ENCODE data around the gene QSOX1. TPM values are rescaled to one million over a fixed set of nuclear protein-coding genes. Genes with fewer than 3 reads are reported as not detected.

Gene QSOX1
- total and polyA plus RNA-seq, 8 donors = 145 to 482 (median 190) TPM

DNA sequence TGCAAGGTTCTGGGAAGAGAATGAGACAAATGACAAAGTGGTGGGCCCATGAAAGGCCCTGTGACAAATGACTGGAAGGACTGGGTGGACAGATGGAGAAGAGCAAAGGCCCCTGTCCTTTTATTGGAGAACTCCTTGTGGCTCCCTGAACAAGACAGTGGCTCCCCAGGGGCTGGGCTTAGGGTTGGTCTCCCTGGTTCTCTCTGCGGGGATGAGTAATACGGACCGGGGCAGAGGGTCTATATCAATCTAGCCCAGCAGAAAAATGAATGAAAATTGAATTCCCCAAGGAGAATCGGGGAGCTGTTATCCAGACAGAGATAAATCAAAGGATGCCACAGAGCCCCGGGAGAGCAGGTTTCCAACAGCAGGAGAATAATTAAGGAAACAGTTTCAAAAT lies 70.2 kb downstream of the QSOX1 start:
- Histone ChIP-seq H3K4me3 (no peak overlapping the region), H3K9me3 (no peaks in the 10 kb centered on the region), H3K27me3 (peaks cover 45 to 80% of the 10 kb centered on the region in 2 donors), H3K27ac (no peak overlapping the region), H3K36me3 (no peaks in the 10 kb centered on the region), H3K4me1 (peaks cover 0 to 15% of the 10 kb centered on the region in 2 donors)
- ATAC-seq (no peak), DNase-seq (no peak)
- TF ChIP-seq CTCF (IDR thresholded peaks at IDR 0.05) = no peak
- intact Hi-C loops (cut with DNase I) = no loop called here

GRCh38 chr1:180225403-180225802 lies 70.7 kb downstream of the QSOX1 start:
- Histone ChIP-seq H3K27me3 (peaks cover 50 to 85% of the 10 kb centered on the region in 2 donors), H3K4me3 (no peak overlapping the region), H3K9me3 (no peaks in the 10 kb centered on the region), H3K36me3 (no peaks in the 10 kb centered on the region), H3K27ac (no peak overlapping the region), H3K4me1 (peaks cover 3 to 20% of the 10 kb centered on the region in 2 donors)
- TF ChIP-seq CTCF (IDR thresholded peaks at IDR 0.05) = no peak
- ATAC-seq = no peak
- intact Hi-C loops (cut with DNase I) = no loop called here
- no peak for DNase-seq

- ATAC-seq = no peak
- Histone ChIP-seq H3K27ac (no peak overlapping the region), H3K4me1 (peaks cover 18 to 40% of the 10 kb centered on the region in 2 donors), H3K36me3 (no peaks in the 10 kb centered on the region), H3K4me3 (no peak overlapping the region), H3K27me3 (peaks cover 76 to 100% of the 10 kb centered on the region in 2 donors), H3K9me3 (no peaks in the 10 kb centered on the region)
- no peak for TF ChIP-seq CTCF (IDR thresholded peaks at IDR 0.05)
- intact Hi-C loops (cut with DNase I) = no loop called here
- no peak for DNase-seq
Measured at GRCh38 chr1:180227861-180228647, 73.4 kb downstream of the QSOX1 start.

GRCh38 chr1:180228648-180229482 lies 74.2 kb downstream of the QSOX1 start:
- Histone ChIP-seq H3K27ac (no peak overlapping the region), H3K4me3 (peak overlapping the region; percentile 44 to 61), H3K27me3 (peaks cover 84 to 100% of the 10 kb centered on the region in 2 donors), H3K36me3 (no peaks in the 10 kb centered on the region), H3K9me3 (no peaks in the 10 kb centered on the region), H3K4me1 (peaks cover 18 to 47% of the 10 kb centered on the region in 2 donors)
- no peak for TF ChIP-seq CTCF (IDR thresholded peaks at IDR 0.05)
- ATAC-seq (no peak), DNase-seq (peak in 1 of 4 donors; percentile 22)
- intact Hi-C loops (cut with DNase I) = no loop called here

All from left lung (tissue), 10 donors.